Measurements from ENCODE around the gene UQCRC1.
A peak's percentile ranks its signal among the peaks of the same experiment; 100 is the strongest.

UQCRC1 gene

GRCh38 chr3:48633743-48634142 is 24.3 kb upstream of the UQCRC1 start:
- no peak for DNase-seq (ENCODE audit: low spot score)

- no peak for DNase-seq (ENCODE audit: low spot score)
Observed at GRCh38 chr3:48633256-48633655, 23.8 kb upstream of the UQCRC1 start.

GRCh38 chr3:48631516-48632448 is 22.3 kb upstream of the UQCRC1 start:
- no peak for DNase-seq (ENCODE audit: low spot score)

GRCh38 chr3:48630833-48631232 is 21.4 kb upstream of the UQCRC1 start:
- DNase-seq (ENCODE audit: low spot score) = no peak

GRCh38 chr3:48630407-48630806 is 21.0 kb upstream of the UQCRC1 start:
- no peak for DNase-seq (ENCODE audit: low spot score)

GRCh38 chr3:48629894-48630293 is 20.4 kb upstream of the UQCRC1 start:
- DNase-seq (ENCODE audit: low spot score) = no peak

- no peak for DNase-seq (ENCODE audit: low spot score)
Observed at GRCh38 chr3:48628277-48629017, 19.0 kb upstream of the UQCRC1 start.

- DNase-seq (ENCODE audit: low spot score) = no peak
Observed at GRCh38 chr3:48625600-48625999, 16.2 kb upstream of the UQCRC1 start.

- no peak for DNase-seq (ENCODE audit: low spot score)
Observed at GRCh38 chr3:48624767-48625166, 15.3 kb upstream of the UQCRC1 start.

GRCh38 chr3:48623851-48624547 is 14.6 kb upstream of the UQCRC1 start:
- DNase-seq (ENCODE audit: low spot score) = no peak

- no peak for DNase-seq (ENCODE audit: low spot score)
Observed at GRCh38 chr3:48621461-48621869, 12.0 kb upstream of the UQCRC1 start, which contains the start of gene TMEM89. TSS of gene TMEM89 (minus strand) at chr3:48621769. CDS start at chr3:48621756, 13 bp downstream.

- DNase-seq (ENCODE audit: low spot score) = no peak
Observed at GRCh38 chr3:48619541-48620524, 10.4 kb upstream of the UQCRC1 start.

- DNase-seq (ENCODE audit: low spot score) = no peak
Observed at GRCh38 chr3:48617559-48617958, 8.1 kb upstream of the UQCRC1 start.

- peak; percentile 58 for DNase-seq (ENCODE audit: low spot score)
Observed at GRCh38 chr3:48614044-48614443, 4.6 kb upstream of the UQCRC1 start.

- DNase-seq (ENCODE audit: low spot score) = no peak
Observed at GRCh38 chr3:48612309-48612708, 2.9 kb upstream of the UQCRC1 start.

- no peak for DNase-seq (ENCODE audit: low spot score)
Observed at GRCh38 chr3:48607519-48607918, 1.9 kb downstream of the UQCRC1 start.

GRCh38 chr3:48601622-48601994 is 7.8 kb downstream of the UQCRC1 start:
- no peak for DNase-seq (ENCODE audit: low spot score)

- no peak for DNase-seq (ENCODE audit: low spot score)
Observed at GRCh38 chr3:48600711-48601621, 8.5 kb downstream of the UQCRC1 start.

- no peak for DNase-seq (ENCODE audit: low spot score)
Observed at GRCh38 chr3:48599509-48600285, 9.7 kb downstream of the UQCRC1 start.

All from hepatic stellate cell (primary cell).